T-helper 1 cell treated with Interleukin-12 subunit alpha and Interleukin-12 subunit beta and Interleukin-4 antibody, amounts not matched to agents 30 ng/mL and 1 ng/mL, for 36 hours (primary cell): Measurements from ENCODE around the gene ZNF70. TPM values are rescaled to one million over a fixed set of nuclear protein-coding genes. Genes with fewer than 3 reads are reported as not detected.

Experiments used
- intact Hi-C: fragments of 100-400 bp; cut with micrococcal nuclease; formaldehyde crosslinking; loops from one replicate; pipeline ENCODE4 v1.15.1; 2024
- total RNA-seq: library from RNA; stranded (reverse); gene quantifications from 2 replicates; pipeline ENCODE4 v1.2.3, GENCODE V29; 2022

The ZNF70 gene
- total RNA-seq, 1 donor from 2014 or later = 2.5 TPM

- intact Hi-C loops = loop anchor here (1.0 to 5.0 kb wide), 9 partner anchors 9 to 216 kb away; partner anchors contain the start of genes DERL3, SLC2A11 and ZNF70
These were observed 54.5 kb downstream of the ZNF70 start for GRCh38 chr22:23696326-23696851.

- intact Hi-C loops = loop anchor here (1.0 to 5.0 kb wide), 9 partner anchors 10 to 217 kb away; partner anchors contain the start of genes DERL3, SLC2A11 and ZNF70
These were observed 55.2 kb downstream of the ZNF70 start for GRCh38 chr22:23695571-23696325.

- intact Hi-C loops = loop anchor here (5.0 kb wide), 3 partner anchors 158 to 217 kb away; partner anchors contain the start of gene SLC2A11
These were observed 55.8 kb downstream of the ZNF70 start for GRCh38 chr22:23695141-23695540.

- intact Hi-C loops = no loop called here
These were observed 56.8 kb downstream of the ZNF70 start for GRCh38 chr22:23693979-23694680.

DNA sequence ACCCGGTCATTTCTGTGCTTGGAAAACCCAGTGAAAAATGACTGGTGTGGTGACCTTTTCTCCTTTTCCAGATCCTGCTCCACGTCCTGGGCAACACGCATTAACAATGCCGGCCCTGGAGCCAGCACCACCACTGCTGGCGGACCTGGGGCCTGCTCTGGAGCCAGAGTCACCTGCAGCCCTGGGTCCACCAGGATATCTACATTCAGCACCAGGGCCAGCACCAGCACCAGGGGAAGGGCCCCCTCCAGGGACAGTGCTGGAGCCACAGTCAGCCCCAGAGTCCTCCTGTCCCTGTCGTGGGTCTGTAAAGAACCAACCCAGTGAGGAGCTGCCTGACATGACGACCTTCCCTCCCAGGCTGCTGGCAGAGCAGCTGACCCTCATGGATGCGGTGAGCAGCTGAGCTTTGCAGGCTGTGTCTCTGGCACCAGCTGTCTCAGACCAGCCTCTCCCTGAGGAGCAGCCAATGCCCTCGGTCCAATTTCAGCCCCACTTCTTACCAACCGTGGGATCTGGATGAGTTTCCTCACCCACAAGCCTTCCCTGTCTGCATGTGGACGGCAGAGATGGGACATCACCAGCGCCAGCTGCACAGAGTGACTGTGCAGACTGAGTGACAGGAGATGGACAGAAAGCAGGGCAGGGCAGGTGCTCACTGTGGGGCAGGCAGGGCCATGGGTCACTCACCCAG is 58.2 kb downstream of the ZNF70 start:
- intact Hi-C loops = no loop called here

GRCh38 chr22:23691748-23692423 is 59.0 kb downstream of the ZNF70 start:
- intact Hi-C loops = no loop called here

- intact Hi-C loops = no loop called here
These were observed 60.2 kb downstream of the ZNF70 start, which contains the start of gene RGL4 for GRCh38 chr22:23690713-23691112. RGL4 (plus strand) TSS chr22:23691013; CDS start chr22:23692031, 1,018 bp downstream.

DNA sequence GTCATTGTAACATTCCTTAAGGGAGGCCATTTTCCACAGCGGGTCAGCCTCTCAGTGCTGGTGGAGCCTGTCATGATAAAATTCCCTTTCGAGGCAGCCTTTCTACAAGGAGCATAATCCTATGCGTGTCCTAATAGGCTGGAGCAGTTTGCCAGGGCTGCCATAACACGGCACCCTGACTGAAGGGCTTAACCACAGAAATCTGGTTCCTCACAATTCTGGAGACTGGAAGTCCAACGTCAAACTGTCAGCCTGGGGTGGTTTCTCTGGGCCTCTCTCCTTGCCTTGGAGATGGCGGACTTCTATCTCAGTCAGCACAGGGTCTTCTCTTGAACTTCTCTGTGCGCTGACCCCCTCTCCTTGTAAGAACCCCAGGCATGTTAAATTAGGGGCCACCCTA is 61.5 kb downstream of the ZNF70 start:
- intact Hi-C loops = no loop called here

Other genes with a start within 250 kb of the ZNF70 start
- gene IGLL1, start 170.8 kb downstream of the ZNF70 start, total RNA-seq = not detected in 2 replicates
- 0.98 and 1.4 TPM in 2 replicates for gene DRICH1, start 118.8 kb downstream of the ZNF70 start, total RNA-seq
- gene RGL4, start 60.1 kb downstream of the ZNF70 start, total RNA-seq = 33.2 and 34.8 TPM in 2 replicates
- not detected in 2 replicates for gene VPREB3, start 3.3 kb upstream of the ZNF70 start, total RNA-seq
- 0.41 and 0.74 TPM in 2 replicates for gene C22orf15, start 11.9 kb upstream of the ZNF70 start, total RNA-seq
- 44.5 and 51.0 TPM in 2 replicates for gene CHCHD10, start 16.9 kb upstream of the ZNF70 start, total RNA-seq
- 0.27 and 0.49 TPM in 2 replicates for gene MMP11, start 21.7 kb upstream of the ZNF70 start, total RNA-seq
- 77.3 and 79.6 TPM in 2 replicates for gene SMARCB1, start 35.9 kb upstream of the ZNF70 start, total RNA-seq
- 9.0 and 10.8 TPM in 2 replicates for gene DERL3, start 87.9 kb upstream of the ZNF70 start, total RNA-seq
- 5.7 and 6.6 TPM in 2 replicates for gene SLC2A11, start 106.8 kb upstream of the ZNF70 start, total RNA-seq
- 700 and 746 TPM in 2 replicates for gene MIF, start 143.3 kb upstream of the ZNF70 start, total RNA-seq
- gene GSTT2B, start 210.1 kb upstream of the ZNF70 start, total RNA-seq = 0.44 TPM in 2 replicates
- 4.0 and 5.4 TPM in 2 replicates for gene DDTL, start 215.8 kb upstream of the ZNF70 start, total RNA-seq
- 87.7 and 93.5 TPM in 2 replicates for gene DDT, start 223.3 kb upstream of the ZNF70 start, total RNA-seq
- gene GSTT2, start 229.0 kb upstream of the ZNF70 start, total RNA-seq = not detected in 2 replicates